WTC11 (cell line): Measurements from ENCODE around the gene GON7. TPM values are rescaled to one million over a fixed set of nuclear protein-coding genes. Genes with fewer than 3 reads are reported as not detected.

ENCODE experiments used
- ATAC-seq: fragments of 200-7000 bp; cut with Tn5 transposase; 2 replicates; pipeline ENCODE4 v1.10.0; 2021; ENCODE audit warnings: mild to moderate bottlenecking, moderate library complexity
- CTCF ChIA-PET: fragments of 300-600 bp; sonication (Branson Sonifier 250); formaldehyde crosslinking; loops from one replicate; lab custom pipeline; 2021; ENCODE audit warnings: antibody characterized with exemption; lab: Charles Lee
- POLR2A ChIA-PET: fragments of 350-600 bp; sonication (Branson Sonifier 250); formaldehyde crosslinking; loops from one replicate; lab custom pipeline; 2021; ENCODE audit warnings: antibody characterized with exemption; lab: Charles Lee
- DNase-seq: peaks from one replicate; pipeline ENCODE4 v3.0.0; 2021; ENCODE audit warnings: low spot score
- H3K27ac Mint-ChIP-seq: 2 replicates; pipeline ENCODE4 v1.8.0; 2021; ENCODE audit warnings: mixed read lengths
- H3K27me3 Mint-ChIP-seq: 2 replicates; pipeline ENCODE4 v1.8.0; 2021; ENCODE audit warnings: low read depth, mild to moderate bottlenecking, moderate library complexity, mixed read lengths
- H3K36me3 Mint-ChIP-seq: 2 replicates; pipeline ENCODE4 v1.8.0; 2021; ENCODE audit warnings: mixed read lengths
- H3K4me1 Mint-ChIP-seq: 2 replicates; pipeline ENCODE4 v1.8.0; 2022; ENCODE audit warnings: mixed read lengths
- H3K4me3 Mint-ChIP-seq: 2 replicates; pipeline ENCODE4 v1.8.0; 2021; ENCODE audit warnings: mild to moderate bottlenecking, moderate library complexity, mixed read lengths
- H3K9me3 Mint-ChIP-seq: 2 replicates; pipeline ENCODE4 v1.8.0; 2021; ENCODE audit warnings: mixed read lengths
- ATF1 ChIP-seq: sonication (generic); formaldehyde crosslinking; IDR thresholded peaks from 2 replicates; pipeline ENCODE4 v1.8.1; 2023; ENCODE audit warnings: mild to moderate bottlenecking, moderate library complexity, missing genetic modification reagents
- ATF6 ChIP-seq: sonication (generic); formaldehyde crosslinking; IDR thresholded peaks from 2 replicates; pipeline ENCODE4 v1.8.1; 2023; ENCODE audit warnings: mild to moderate bottlenecking, missing genetic modification reagents
- CBFB ChIP-seq: sonication (generic); formaldehyde crosslinking; IDR thresholded peaks from 2 replicates; pipeline ENCODE4 v1.8.1; 2022; ENCODE audit warnings: mild to moderate bottlenecking, low read depth, missing genetic modification reagents
- ETV6 ChIP-seq: sonication (generic); formaldehyde crosslinking; IDR thresholded peaks from 2 replicates; pipeline ENCODE4 v1.8.1; 2022; ENCODE audit warnings: mild to moderate bottlenecking, missing genetic modification reagents
- FOXK1 ChIP-seq: sonication (generic); formaldehyde crosslinking; IDR thresholded peaks from 2 replicates; pipeline ENCODE4 v1.8.0; 2022; ENCODE audit warnings: mild to moderate bottlenecking, moderate library complexity, missing genetic modification reagents
- GABPB1 ChIP-seq: sonication (generic); formaldehyde crosslinking; IDR thresholded peaks from 2 replicates; pipeline ENCODE4 v1.8.1; 2023; ENCODE audit warnings: mild to moderate bottlenecking, missing genetic modification reagents
- GRHL2 ChIP-seq: fragments of 250-450 bp; sonication (Bioruptor Pico); IDR thresholded peaks from 2 replicates; pipeline ENCODE4 v1.8.0; 2022; ENCODE audit warnings: mild to moderate bottlenecking, moderate library complexity; ENCODE audit not compliant: insufficient replicate concordance, severe bottlenecking
- GTF2I ChIP-seq: fragments of 250-450 bp; sonication (Bioruptor Pico); conservative IDR thresholded peaks from 2 replicates; pipeline ENCODE4 v1.4.0; 2021; ENCODE audit warnings: mild to moderate bottlenecking
- KAT7 ChIP-seq: sonication (generic); formaldehyde crosslinking; IDR thresholded peaks from 2 replicates; pipeline ENCODE4 v1.8.1; 2023; ENCODE audit warnings: missing genetic modification reagents, mild to moderate bottlenecking, borderline replicate concordance
- MLX ChIP-seq: sonication (generic); formaldehyde crosslinking; IDR thresholded peaks from 2 replicates; pipeline ENCODE4 v1.8.1; 2023; ENCODE audit warnings: mild to moderate bottlenecking, missing genetic modification reagents, moderate library complexity
- NFATC4 ChIP-seq: fragments of 250-450 bp; sonication (Bioruptor Pico); IDR thresholded peaks from 2 replicates; pipeline ENCODE4 v1.9.0; 2021; ENCODE audit warnings: mild to moderate bottlenecking
- NFE2L1 ChIP-seq: sonication (generic); formaldehyde crosslinking; IDR thresholded peaks from 2 replicates; pipeline ENCODE4 v1.8.1; 2023; ENCODE audit warnings: missing genetic modification reagents
- RORB ChIP-seq: fragments of 250-450 bp; sonication (Bioruptor Pico); IDR thresholded peaks from 2 replicates; pipeline ENCODE4 v1.9.0; 2021; ENCODE audit warnings: mild to moderate bottlenecking
- SP1 ChIP-seq: sonication (generic); formaldehyde crosslinking; conservative IDR thresholded peaks from 2 replicates; pipeline ENCODE4 v1.8.1; 2022; ENCODE audit warnings: missing genetic modification reagents
- STAT6 ChIP-seq: sonication (generic); formaldehyde crosslinking; conservative IDR thresholded peaks from 2 replicates; pipeline ENCODE4 v1.8.1; 2023; ENCODE audit warnings: mild to moderate bottlenecking, low read depth, missing genetic modification reagents, moderate library complexity
- ZBTB21 ChIP-seq: sonication (generic); formaldehyde crosslinking; IDR thresholded peaks from 2 replicates; pipeline ENCODE4 v1.8.1; 2023; ENCODE audit warnings: mild to moderate bottlenecking, missing genetic modification reagents, borderline replicate concordance
- ZNF232 ChIP-seq: sonication (generic); formaldehyde crosslinking; IDR thresholded peaks from 2 replicates; pipeline ENCODE4 v1.8.0; 2022; ENCODE audit warnings: mild to moderate bottlenecking, missing genetic modification reagents
- ZNF396 ChIP-seq: fragments of 250-450 bp; sonication (Bioruptor Pico); IDR thresholded peaks from 2 replicates; pipeline ENCODE4 v1.8.0; 2021; ENCODE audit warnings: mild to moderate bottlenecking, moderate library complexity, borderline replicate concordance
- ZNF423 ChIP-seq: fragments of 250-450 bp; sonication (Bioruptor Pico); IDR thresholded peaks from 2 replicates; pipeline ENCODE4 v2.1.2; 2022; ENCODE audit warnings: mild to moderate bottlenecking, moderate library complexity
- total RNA-seq: library from RNA; stranded (reverse); gene quantifications from 3 replicates; pipeline ENCODE4 v1.2.3, GENCODE V29; 2021
- TF ChIP-seq, protein P1 (sequence below): fragments of 250-450 bp; sonication (Bioruptor Pico); conservative IDR thresholded peaks from 2 replicates; pipeline ENCODE4 v1.9.0; 2021; ENCODE audit warnings: mild to moderate bottlenecking
- TF ChIP-seq, protein P2 (sequence below): sonication (generic); formaldehyde crosslinking; IDR thresholded peaks from 2 replicates; pipeline ENCODE4 v1.8.0; 2022; ENCODE audit warnings: mild to moderate bottlenecking, missing genetic modification reagents

The GON7 gene
- total RNA-seq, 1 experiment from 2014 or later = 7.4 TPM

DNA sequence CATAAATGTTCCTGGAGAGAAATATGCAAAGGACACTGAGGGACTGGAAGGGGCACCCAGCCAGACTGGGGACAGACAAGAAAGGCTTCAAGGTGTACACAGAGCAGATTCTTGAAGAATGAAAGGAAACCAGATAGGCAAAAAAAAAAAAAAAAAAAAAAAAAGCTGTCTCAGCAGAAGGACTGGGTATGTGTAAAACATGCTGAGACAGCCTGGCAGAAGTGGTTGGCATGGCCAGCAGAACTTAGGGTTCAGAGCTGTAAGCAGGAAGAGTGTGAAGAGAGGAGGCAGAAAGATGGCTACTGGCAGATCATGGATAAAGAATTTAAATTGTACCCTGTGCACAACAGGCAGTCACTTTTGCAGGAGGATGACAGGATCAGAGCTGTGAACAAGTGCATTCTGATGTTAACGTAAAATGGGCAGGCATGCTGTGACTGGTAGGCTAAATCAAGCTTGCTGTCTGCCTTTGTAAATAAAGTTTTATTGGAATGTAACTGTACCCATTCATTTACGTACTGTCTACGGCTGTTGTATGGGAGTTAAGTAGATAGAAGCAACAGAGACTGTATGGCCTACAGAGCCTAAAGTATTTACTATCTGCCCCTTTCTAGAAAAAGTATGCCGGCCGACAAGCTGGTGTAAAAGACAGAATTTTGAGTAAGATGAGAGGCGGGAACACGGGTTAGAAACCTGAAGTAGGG is 42.4 kb upstream of the GON7 start (continued):
- no peak for TF ChIP-seq CBFB (CRISPR knock-in tag)
- TF ChIP-seq ZBTB21 = no peak
- no peak for TF ChIP-seq RORB (CRISPR knock-in tag)
- TF ChIP-seq GRHL2 (CRISPR knock-in tag) = no peak
- no peak for TF ChIP-seq FOXK1 (CRISPR knock-in tag)
- TF ChIP-seq ATF6 = no peak
- TF ChIP-seq ZNF396 (CRISPR knock-in tag) = no peak
- no peak for TF ChIP-seq NFATC4 (CRISPR knock-in tag)

- H3K36me3 Mint-ChIP-seq = peaks cover 47% of the 10 kb centered on the region
- H3K27ac Mint-ChIP-seq = no peak overlapping the region
These were observed 39.7 kb upstream of the GON7 start for GRCh38 chr14:93246534-93246933.

More at GRCh38 chr14:93246534-93246933, 39.7 kb upstream of the GON7 start:
- DNase-seq = no peak
- peaks cover 2% of the 10 kb centered on the region for H3K4me1 Mint-ChIP-seq
- H3K9me3 Mint-ChIP-seq = no peaks in the 10 kb centered on the region
- H3K4me3 Mint-ChIP-seq = no peak overlapping the region
- ChIA-PET CTCF (no interaction called here), POLR2A (no interaction called here)
- TF ChIP-seq ZNF423 (CRISPR knock-in tag) (no peak), KAT7 (CRISPR knock-in tag) (no peak), ZNF232 (CRISPR knock-in tag) (no peak), GTF2I (CRISPR knock-in tag) (no peak), GABPB1 (no peak), MLX (CRISPR knock-in tag) (no peak), STAT6 (CRISPR knock-in tag) (no peak), ATF1 (CRISPR knock-in tag) (no peak), NFE2L1 (CRISPR knock-in tag) (no peak), SP1 (CRISPR knock-in tag) (no peak), ETV6 (CRISPR knock-in tag) (no peak), CBFB (CRISPR knock-in tag) (no peak)
- TF ChIP-seq, protein P1, sequence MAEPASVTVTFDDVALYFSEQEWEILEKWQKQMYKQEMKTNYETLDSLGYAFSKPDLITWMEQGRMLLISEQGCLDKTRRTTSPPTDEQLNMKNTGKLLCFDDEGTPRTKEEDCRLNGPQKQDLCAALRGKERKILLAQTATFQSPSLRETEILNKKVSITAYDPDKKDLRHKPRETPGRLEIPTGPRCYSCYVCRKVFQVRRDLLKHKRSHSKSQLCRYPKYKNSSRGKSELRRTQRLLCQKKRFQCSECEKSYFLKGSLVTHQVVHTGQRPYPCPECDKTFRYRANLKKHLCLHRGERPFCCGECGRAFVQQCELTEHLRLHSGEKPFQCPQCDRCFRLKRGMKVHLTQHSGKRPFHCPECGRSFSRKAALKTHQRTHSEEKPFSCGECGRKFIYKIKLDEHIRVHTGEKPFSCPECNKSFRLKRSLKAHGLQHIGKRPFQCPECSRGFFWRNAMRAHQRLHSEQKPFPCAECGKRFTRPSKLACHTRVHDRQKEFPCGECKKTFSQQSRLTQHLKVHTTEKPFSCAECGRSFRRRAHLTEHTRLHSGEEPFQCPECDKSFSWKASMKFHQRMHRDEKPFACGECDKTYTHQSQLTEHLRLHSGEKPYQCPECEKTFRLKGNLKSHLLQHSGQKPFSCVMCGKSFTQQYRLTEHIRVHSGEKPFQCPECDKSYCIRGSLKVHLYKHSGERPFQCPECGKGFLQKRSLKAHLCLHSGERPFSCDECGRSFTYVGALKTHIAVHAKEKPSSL (CRISPR knock-in tag) = no peak
- TF ChIP-seq, protein P2, sequence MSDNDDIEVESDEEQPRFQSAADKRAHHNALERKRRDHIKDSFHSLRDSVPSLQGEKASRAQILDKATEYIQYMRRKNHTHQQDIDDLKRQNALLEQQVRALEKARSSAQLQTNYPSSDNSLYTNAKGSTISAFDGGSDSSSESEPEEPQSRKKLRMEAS = no peak
- TF ChIP-seq, all 79 proteins: peak for 0
- H3K27me3 Mint-ChIP-seq = no peaks in the 10 kb centered on the region
- no peak for ATAC-seq
